DND-41 (cell line): ENCODE data around the gene PTPRD.

Source experiments
- ATAC-seq: fragments of 200-7000 bp; cut with Tn5 transposase; 3 replicates; pipeline ENCODE4 v1.9.1; 2021; ENCODE audit warnings: low read depth; ENCODE audit not compliant: insufficient read depth
- DNase-seq: peaks from one replicate; pipeline ENCODE4 v3.0.0-alpha.2; 2020
- H2AFZ ChIP-seq: 2 replicates; pipeline ENCODE4 v1.6.0; 2012; ENCODE audit warnings: low read depth, low read length
- H3K27ac ChIP-seq: 2 replicates; pipeline ENCODE4 v1.5.1; 2012; ENCODE audit warnings: low read length, inconsistent platforms
- H3K27me3 ChIP-seq: fragments of 200-600 bp; sonication (generic); 2 replicates; pipeline ENCODE4 v1.6.0; 2012; ENCODE audit warnings: low read length, mild to moderate bottlenecking, inconsistent platforms; ENCODE audit not compliant: insufficient read depth, poor library complexity
- H3K36me3 ChIP-seq: 2 replicates; pipeline ENCODE4 v1.5.1; 2012; ENCODE audit warnings: low read length, inconsistent platforms; ENCODE audit not compliant: insufficient read depth
- H3K4me1 ChIP-seq: 2 replicates; pipeline ENCODE4 v1.5.1; 2012; ENCODE audit warnings: mild to moderate bottlenecking, low read length; ENCODE audit not compliant: insufficient read depth
- H3K4me2 ChIP-seq: 2 replicates; pipeline ENCODE4 v1.6.0; 2012; ENCODE audit warnings: mild to moderate bottlenecking, moderate library complexity, low read length, inconsistent platforms; ENCODE audit not compliant: insufficient read depth
- H3K4me3 ChIP-seq, 2 experiments: fragments of 200-600 bp in 1 of 2; shearing (Covaris generic) in 1 of 2; 2 replicates each; pipeline ENCODE4 v1.5.1; 2012 to 2016; ENCODE audit warnings: inconsistent platforms in 2 of 2, low read length in 2 of 2, mild to moderate bottlenecking in 2 of 2, low read depth in 1 of 2, moderate library complexity in 1 of 2
- H3K79me2 ChIP-seq: 2 replicates; pipeline ENCODE4 v1.6.0; 2012; ENCODE audit warnings: low read length, inconsistent platforms; ENCODE audit not compliant: insufficient read depth
- H3K9ac ChIP-seq: 2 replicates; pipeline ENCODE4 v1.6.0; 2012; ENCODE audit warnings: low read depth, mild to moderate bottlenecking, inconsistent platforms, low read length, moderate library complexity
- H3K9me3 ChIP-seq: 2 replicates; pipeline ENCODE4 v1.5.1; 2012; ENCODE audit warnings: low read length, moderate library complexity, mild to moderate bottlenecking, inconsistent platforms; ENCODE audit not compliant: insufficient read depth, severe bottlenecking
- H4K20me1 ChIP-seq: 2 replicates; pipeline ENCODE4 v1.6.0; 2012; ENCODE audit warnings: low read length; ENCODE audit not compliant: insufficient read depth
- EZH2 ChIP-seq: IDR thresholded peaks from 3 replicates; pipeline ENCODE4 v1.6.1; 2012; ENCODE audit warnings: borderline replicate concordance, low read depth, mild to moderate bottlenecking, moderate library complexity, low read length, inconsistent platforms; ENCODE audit not compliant: severe bottlenecking
- TF ChIP-seq, protein P1 (sequence below): IDR thresholded peaks from 2 replicates; pipeline ENCODE4 v1.5.1; 2012; ENCODE audit warnings: borderline replicate concordance, low read length, moderate library complexity, mild to moderate bottlenecking; ENCODE audit not compliant: poor library complexity, severe bottlenecking; ENCODE audit errors: extremely low read depth

Gene PTPRD

DNA sequence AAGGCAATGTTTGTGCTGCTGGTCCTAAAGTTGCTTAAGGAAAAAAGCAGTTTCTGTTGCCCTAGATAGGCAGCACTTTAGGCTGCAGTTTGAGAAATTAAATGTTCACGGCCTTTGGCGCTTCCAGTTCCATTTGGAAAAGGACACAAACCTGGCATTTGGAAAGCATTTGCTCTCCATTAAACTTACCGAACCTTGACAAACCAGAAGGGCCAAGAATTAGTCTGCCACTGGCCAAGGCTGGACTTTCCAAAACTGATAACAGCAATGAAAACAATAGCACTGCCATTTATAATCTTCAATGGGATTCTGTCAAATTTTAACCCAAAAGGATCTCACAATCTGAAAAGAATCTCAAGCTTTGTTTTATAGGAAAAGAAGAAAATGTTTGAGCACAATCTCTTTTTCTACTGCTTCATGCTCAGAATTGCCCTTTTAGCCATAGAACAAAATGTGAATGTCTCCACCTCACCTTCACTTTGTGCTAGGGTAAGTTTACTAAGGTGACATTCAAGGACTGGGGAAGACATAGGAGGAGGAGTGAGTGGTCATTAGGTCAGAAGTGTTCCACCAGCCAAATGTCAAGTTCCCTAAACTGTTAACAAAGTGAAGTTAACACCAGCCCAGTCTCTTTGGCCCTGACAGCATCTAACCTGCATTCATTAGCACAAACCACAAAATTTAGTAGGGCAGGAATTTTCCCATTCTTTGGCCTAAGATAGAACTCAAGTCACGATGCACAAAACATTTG lies 2229.8 kb downstream of the PTPRD start:
- TF ChIP-seq EZH2 = no peak
- TF ChIP-seq, protein P1, sequence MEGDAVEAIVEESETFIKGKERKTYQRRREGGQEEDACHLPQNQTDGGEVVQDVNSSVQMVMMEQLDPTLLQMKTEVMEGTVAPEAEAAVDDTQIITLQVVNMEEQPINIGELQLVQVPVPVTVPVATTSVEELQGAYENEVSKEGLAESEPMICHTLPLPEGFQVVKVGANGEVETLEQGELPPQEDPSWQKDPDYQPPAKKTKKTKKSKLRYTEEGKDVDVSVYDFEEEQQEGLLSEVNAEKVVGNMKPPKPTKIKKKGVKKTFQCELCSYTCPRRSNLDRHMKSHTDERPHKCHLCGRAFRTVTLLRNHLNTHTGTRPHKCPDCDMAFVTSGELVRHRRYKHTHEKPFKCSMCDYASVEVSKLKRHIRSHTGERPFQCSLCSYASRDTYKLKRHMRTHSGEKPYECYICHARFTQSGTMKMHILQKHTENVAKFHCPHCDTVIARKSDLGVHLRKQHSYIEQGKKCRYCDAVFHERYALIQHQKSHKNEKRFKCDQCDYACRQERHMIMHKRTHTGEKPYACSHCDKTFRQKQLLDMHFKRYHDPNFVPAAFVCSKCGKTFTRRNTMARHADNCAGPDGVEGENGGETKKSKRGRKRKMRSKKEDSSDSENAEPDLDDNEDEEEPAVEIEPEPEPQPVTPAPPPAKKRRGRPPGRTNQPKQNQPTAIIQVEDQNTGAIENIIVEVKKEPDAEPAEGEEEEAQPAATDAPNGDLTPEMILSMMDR = no peak

DNA sequence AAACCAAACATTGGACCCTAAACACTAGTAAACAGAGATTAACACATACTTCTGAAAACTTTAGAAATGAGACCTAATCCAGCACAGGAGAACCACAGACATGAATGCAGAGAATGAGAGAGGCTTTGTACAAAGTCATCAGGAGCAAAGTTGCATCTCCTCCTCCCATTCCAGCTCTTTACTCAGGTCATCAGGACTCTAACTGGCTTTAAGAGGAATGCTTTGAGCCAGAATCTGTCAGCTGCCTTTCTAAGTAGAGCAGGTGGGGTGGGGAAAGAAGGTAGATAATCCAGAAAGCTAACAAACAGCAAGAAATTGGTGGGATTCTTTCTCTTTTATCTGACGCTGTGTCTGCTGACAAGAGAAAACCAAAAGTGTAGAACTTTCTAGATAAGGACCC lies 2230.5 kb downstream of the PTPRD start:
- H4K20me1 ChIP-seq = no peaks in the 10 kb centered on the region
- H3K4me1 ChIP-seq = no peaks in the 10 kb centered on the region
- TF ChIP-seq EZH2 = no peak
- TF ChIP-seq, protein P1 = no peak
- no peaks in the 10 kb centered on the region for H3K36me3 ChIP-seq
- H3K9ac ChIP-seq = no peak overlapping the region
- no peak overlapping the region for H3K4me2 ChIP-seq
- H3K27me3 ChIP-seq = no peaks in the 10 kb centered on the region
- H3K4me3 ChIP-seq = no peak overlapping the region
- no peaks in the 10 kb centered on the region for H3K9me3 ChIP-seq
- DNase-seq (no peak), ATAC-seq (no peak)
- no peak overlapping the region for H3K27ac ChIP-seq
- H3K79me2 ChIP-seq = no peaks in the 10 kb centered on the region
- no peak overlapping the region for H2AFZ ChIP-seq

More for the DNA sequence above, 2229.8 kb downstream of the PTPRD start:
- ATAC-seq = no peak
- Histone ChIP-seq H3K4me3 (no peak overlapping the region), H3K27ac (no peak overlapping the region), H2AFZ (no peak overlapping the region), H4K20me1 (no peaks in the 10 kb centered on the region), H3K4me2 (no peak overlapping the region), H3K9ac (no peak overlapping the region), H3K36me3 (no peaks in the 10 kb centered on the region), H3K27me3 (no peaks in the 10 kb centered on the region), H3K9me3 (no peaks in the 10 kb centered on the region), H3K79me2 (no peaks in the 10 kb centered on the region), H3K4me1 (peaks cover 2% of the 10 kb centered on the region; the same call in 1 of the 2 replicates)
- no peak for DNase-seq

DNA sequence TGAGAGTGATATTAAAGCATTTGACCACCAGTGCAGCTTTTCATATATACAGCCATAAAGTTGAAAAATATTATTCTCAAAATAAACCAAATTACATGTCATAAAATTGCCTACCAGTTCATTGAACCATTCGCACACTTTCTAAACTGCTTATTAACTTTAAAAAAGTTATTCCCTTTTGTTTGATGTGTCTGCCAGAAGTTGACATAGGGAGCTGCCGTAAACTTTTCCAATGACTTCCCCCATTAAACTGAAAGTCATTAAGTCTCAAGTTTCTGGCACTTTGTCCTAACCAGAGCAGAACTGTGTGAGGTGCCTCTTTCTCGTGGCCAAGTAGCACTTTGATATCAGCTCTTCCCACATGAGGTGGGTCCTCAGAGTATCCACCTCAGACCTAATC lies 2231.2 kb downstream of the PTPRD start:
- no peaks in the 10 kb centered on the region for H3K4me1 ChIP-seq
- H3K27ac ChIP-seq = no peak overlapping the region
- DNase-seq (no peak), ATAC-seq (no peak)
- no peak overlapping the region for H3K4me3 ChIP-seq
- H4K20me1 ChIP-seq = no peaks in the 10 kb centered on the region
- H3K4me2 ChIP-seq = no peak overlapping the region
- H2AFZ ChIP-seq = no peak overlapping the region
- H3K79me2 ChIP-seq = no peaks in the 10 kb centered on the region
- no peaks in the 10 kb centered on the region for H3K9me3 ChIP-seq
- no peak for TF ChIP-seq EZH2
- TF ChIP-seq, protein P1 = no peak
- H3K27me3 ChIP-seq = no peaks in the 10 kb centered on the region
- no peaks in the 10 kb centered on the region for H3K36me3 ChIP-seq
- H3K9ac ChIP-seq = no peak overlapping the region

DNA sequence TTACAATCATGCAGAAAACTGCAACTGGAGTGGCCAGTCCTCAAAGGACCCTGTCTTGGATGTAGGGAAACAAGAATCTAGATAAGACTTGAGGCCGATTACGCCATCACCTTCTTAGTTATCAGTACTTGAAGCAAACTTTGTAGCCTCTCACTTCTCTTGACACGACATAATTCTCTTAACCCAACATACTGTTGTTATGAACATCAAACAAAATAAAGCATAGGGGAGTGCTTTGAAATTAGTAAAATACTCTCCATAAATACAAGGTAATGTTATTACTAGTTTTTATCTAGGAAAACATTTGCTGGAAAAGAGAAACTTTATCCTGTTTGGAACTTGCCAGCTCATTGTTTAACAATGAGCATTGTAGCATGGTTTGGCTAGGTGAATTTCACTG lies 2238.3 kb downstream of the PTPRD start:
- Histone ChIP-seq H4K20me1 (no peaks in the 10 kb centered on the region), H3K4me2 (no peak overlapping the region), H3K9me3 (no peaks in the 10 kb centered on the region), H3K36me3 (no peaks in the 10 kb centered on the region; the same call in 1 of the 2 replicates), H3K4me3 (no peak overlapping the region), H3K27me3 (no peaks in the 10 kb centered on the region), H3K4me1 (no peaks in the 10 kb centered on the region), H3K27ac (no peak overlapping the region), H3K9ac (no peak overlapping the region), H2AFZ (no peak overlapping the region), H3K79me2 (no peaks in the 10 kb centered on the region)
- DNase-seq (no peak), ATAC-seq (no peak)
- TF ChIP-seq EZH2 = no peak
- TF ChIP-seq, protein P1 = no peak
